Midbrain (tissue), 1 donor: ENCODE results near the gene PLAC8L1.

Source experiments
- DNase-seq: peaks from one replicate; lab custom pipeline; 2025; lab: John Stamatoyannopoulos, UW

The PLAC8L1 gene

DNA sequence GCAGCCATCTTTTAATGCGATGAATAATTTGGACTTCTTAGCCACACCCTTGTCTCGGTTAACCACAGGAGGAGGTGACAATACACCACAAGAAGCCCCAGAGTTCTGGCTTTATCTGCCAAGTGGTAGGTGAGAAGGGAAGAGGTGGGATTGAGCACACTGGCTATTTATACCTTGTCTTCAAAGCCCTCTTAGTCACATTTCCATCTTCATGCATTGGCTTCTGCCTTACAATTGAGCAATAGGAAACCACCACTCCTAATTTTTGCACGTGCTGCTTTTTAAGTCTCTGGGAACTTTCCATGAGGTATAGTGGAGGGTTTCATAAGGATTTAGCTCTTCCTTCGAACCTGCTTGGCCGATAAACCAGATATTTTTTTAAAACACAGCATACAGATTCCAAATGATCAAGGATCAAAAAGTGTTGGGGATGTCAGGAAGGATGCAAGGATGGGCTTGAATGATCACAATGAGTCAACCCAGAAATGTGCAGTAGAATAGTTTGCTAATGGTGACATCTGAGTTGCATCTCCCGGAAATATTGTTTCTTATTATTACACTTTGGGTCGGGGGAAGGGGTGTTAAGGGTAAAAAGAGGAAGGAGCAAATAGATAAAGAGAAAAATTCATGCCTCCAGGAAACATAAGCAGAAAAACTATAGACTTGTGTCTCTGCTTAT lies 25.5 kb downstream of the PLAC8L1 start:
- DNase-seq, result no peak

- no peak for DNase-seq
Observed at GRCh38 chr5:146078566-146078965, 26.8 kb downstream of the PLAC8L1 start.

DNA sequence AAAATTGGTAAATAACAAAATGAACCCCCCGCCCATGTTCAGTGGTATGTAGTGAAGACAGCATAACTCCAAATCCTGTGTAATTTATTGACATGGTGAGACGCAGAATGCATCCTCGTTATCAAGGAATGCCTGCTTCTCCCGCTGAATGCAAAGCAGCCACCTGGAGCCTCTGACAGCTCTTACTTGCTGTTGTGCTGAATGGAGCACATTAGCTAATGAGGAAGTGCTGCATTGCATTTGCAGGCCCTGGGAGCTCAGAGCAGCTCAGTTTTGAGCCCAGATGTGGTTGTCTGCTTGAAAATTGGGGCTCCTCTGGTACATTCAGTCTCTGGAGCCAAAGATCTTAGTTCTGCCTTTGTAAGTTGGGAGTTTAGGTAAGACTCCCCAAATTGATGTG lies 28.9 kb downstream of the PLAC8L1 start:
- no peak for DNase-seq

DNA sequence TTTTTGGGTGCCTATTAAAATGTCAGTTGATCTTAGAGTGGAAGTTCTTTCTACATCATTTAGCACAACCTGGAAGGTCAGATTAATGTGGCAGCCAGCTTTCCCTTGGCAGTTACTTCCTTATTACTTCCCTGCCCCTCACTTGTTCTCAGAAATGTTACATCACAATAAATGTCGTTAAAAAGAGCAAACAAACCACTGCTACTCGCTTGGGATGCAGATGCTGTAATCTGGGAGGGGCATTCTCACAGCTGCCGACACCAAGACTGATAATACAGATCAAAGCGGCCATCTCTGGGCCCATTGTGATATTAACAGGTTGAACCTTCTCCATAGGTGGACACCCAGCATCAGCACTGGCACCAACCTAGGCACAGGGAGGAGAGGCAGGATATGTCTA lies 29.3 kb downstream of the PLAC8L1 start:
- no peak for DNase-seq

DNA sequence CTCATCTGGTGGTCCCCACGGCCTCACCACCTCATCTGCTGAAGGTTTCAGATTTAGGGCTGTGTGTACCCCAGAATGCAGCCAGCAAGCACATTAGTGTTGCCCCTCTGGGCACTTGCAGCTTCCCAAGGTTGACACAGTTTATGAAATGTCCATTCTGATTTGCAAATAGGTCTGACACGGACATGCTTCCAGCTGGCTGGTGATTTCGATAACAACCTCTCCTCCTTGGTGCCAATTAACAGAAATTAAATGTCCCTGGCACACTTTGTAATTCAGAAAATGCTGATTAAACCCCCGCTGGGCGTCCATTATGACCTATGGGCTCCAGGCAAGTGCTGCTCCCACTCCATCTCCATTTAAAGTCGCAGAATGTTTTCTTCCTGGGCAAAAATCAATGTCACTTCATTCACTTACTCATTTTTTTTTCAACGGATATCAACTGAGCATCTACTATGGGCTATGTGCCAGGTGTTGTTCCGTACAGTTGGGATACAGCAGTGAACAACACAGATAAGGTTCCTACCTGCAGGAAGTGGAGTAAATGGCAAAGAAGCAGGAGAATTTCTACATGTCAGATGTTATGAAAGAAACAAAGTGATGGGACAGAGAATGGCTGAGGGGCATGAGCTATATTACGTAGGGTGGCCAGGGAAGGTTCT lies 32.0 kb downstream of the PLAC8L1 start:
- no peak for DNase-seq

DNA sequence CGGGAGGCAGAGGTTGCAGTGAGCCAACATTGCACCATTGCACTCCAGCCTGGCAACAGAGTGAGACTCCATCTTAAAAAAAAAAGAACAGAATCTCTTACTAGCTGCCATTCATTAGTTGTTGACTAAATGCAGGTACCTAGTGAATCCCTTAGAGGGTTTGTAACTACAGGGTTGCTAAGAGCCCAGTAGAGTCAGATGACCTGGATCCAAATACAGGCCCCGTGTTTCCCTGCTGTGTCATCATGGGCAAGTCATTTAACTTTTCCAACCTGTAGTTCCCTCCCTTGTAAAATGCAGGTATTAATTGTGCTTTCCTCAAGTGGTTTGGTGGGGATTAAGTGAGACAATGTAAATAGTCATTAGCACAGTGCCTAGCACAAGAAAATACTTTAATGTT lies 32.8 kb downstream of the PLAC8L1 start:
- DNase-seq, result no peak

- no peak for DNase-seq
Observed at GRCh38 chr5:146071171-146071570, 34.2 kb downstream of the PLAC8L1 start.

GRCh38 chr5:146070746-146071145 lies 34.6 kb downstream of the PLAC8L1 start:
- DNase-seq, result no peak

GRCh38 chr5:146069780-146070099 lies 35.6 kb downstream of the PLAC8L1 start:
- no peak for DNase-seq

GRCh38 chr5:146068977-146069779 lies 36.2 kb downstream of the PLAC8L1 start:
- no peak for DNase-seq

DNA sequence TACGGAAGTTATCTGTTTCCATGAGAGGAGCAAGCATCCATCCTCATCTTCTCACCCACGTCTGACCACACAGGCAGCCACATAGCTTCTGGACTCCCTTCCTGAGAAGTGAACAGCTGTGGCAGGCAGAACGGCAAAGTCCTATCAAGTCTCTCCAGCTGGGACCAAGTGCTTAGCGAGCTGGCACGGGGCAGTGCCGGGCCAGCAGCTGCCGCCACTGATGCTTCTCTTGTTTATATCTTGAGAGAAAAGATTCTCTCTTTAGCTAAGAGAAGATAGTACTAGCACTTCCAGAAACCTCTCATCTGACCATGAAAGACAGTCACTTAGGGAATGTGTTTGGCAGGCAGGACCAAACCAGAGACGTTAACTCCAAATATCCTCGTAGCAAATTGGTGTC lies 37.2 kb downstream of the PLAC8L1 start:
- no peak for DNase-seq

- DNase-seq, result no peak
Observed at GRCh38 chr5:146066968-146067367, 38.4 kb downstream of the PLAC8L1 start.

- no peak for DNase-seq
Observed at GRCh38 chr5:146060221-146060585, 45.2 kb downstream of the PLAC8L1 start.

DNA sequence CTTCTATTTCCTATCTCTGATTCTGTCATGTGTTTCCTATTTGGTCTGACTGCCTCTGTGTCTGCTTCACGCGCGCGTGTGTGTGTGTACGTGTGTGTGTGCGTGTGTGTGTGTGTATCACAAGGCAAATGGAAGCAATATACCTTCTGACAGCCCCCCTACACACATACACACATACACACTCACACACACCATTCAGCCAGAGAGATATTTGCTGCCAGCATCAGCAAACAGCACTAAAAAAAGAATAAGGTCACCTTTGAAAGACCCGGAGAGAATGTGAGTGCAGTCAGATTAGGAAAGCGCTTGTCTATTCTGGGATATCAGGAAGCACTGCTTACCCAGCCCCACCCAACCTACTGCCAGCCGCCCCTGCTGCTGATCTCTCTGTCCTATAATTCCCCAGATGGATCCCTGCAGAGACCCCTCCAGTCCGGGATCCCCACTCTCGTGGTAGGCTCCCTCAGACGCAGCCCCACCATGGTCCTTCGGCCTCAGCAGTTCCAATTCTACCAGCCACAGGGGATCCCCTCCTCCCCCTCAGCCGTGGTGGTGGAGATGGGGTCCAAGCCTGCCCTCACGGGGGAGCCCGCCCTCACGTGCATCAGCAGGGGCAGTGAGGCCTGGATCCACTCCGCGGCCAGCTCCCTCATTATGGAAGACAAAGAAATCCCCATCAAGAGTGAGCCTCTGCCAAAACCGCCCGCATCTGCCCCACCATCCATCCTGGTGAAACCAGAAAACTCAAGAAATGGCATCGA lies 45.7 kb downstream of the PLAC8L1 start:
- no peak for DNase-seq

- DNase-seq, result no peak
Observed at GRCh38 chr5:146055432-146055831, 49.9 kb downstream of the PLAC8L1 start.

DNA sequence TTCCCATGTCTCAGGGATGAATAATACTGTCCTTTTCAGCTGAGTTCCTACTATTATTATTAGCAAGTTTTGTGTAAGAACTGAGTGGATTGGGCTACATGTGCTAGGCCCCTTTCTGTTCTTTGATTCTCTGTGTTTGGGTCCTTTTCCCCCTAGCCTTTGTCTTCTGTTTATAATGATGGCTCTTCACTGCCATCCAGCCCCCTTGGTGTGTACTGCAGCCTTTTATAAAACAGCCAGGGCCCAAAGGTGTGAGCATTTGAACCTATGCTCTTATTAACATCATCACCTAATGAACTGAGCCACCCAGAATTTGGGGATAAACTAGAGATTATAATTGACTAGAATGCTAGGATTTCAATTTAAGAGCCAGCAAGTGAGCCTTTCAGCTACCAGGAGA lies 52.6 kb downstream of the PLAC8L1 start:
- no peak for DNase-seq

- no peak for DNase-seq
Observed at GRCh38 chr5:146051678-146052077, 53.7 kb downstream of the PLAC8L1 start.

- DNase-seq, result no peak
Observed at GRCh38 chr5:146050086-146050485, 55.3 kb downstream of the PLAC8L1 start.

- no peak for DNase-seq
Observed at GRCh38 chr5:146049704-146050026, 55.7 kb downstream of the PLAC8L1 start.

DNA sequence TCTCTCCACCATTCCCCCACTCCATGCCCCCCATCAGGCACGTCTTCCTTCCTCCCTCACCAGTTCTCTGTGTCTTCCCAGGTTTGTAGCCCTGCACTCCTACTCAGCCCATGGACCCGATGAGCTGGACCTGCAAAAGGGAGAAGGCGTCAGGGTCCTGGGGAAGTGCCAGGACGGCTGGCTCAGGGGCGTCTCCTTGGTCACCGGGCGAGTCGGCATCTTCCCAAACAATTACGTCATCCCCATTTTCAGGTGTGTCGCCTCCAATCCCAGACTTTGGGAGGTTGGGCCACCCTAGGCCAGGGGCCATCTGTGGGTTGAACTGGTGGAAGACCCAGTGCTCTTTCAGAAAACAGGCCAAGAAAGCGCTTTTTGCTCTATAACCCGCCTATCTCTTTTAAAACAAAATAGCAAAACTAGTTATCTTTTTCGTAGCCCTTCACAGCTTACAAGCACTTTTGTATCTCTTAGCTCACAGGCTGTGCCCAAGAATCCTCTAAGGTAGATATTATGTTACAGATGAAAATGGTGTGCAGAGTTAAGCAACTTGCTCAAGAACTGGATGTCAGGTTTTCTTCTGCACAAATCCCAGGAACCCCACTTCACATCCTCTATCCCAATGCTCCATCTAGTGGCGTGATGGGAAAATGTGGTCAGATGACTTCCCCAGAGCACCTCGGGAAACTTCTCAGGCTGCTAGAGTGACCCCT lies 56.2 kb downstream of the PLAC8L1 start:
- peak; percentile 52 for DNase-seq

- DNase-seq, result no peak
Observed at GRCh38 chr5:146047396-146047795, 58.0 kb downstream of the PLAC8L1 start.

DNA sequence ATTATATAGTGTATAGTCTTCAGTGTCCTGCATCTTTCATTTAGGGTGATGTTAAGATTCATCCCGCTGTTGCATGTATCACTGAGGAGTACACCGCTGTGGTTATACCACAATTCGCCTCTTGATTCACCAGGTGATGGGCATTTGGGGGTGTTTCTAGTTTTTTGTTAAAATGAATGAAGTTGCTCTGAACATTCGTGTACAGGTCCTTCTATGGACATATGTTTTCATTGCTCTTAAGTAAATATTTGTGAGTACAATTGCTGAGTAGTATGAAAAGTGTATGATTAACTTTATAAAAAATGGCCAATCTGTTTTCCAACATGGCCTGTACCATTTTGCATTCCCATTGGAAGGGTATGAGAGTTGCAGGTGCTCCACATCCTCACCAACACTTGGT lies 61.7 kb downstream of the PLAC8L1 start:
- no peak for DNase-seq
